Adipocyte (in vitro differentiated cells): ENCODE measurements around the gene RIMOC1.

Source experiments
- DNase-seq: peaks from one replicate; pipeline ENCODE4 v3.0.0-alpha.2; 2015; ENCODE audit warnings: low read depth
- H3K27me3 ChIP-seq: replicated peaks from 2 replicates; pipeline ENCODE4 v1.7.0; 2013; ENCODE audit warnings: mild to moderate bottlenecking, low read length, moderate library complexity; ENCODE audit not compliant: control insufficient read depth, insufficient read depth
- H3K36me3 ChIP-seq: 2 replicates; pipeline ENCODE4 v1.7.0; 2013; ENCODE audit warnings: low read length, mild to moderate bottlenecking, moderate library complexity; ENCODE audit not compliant: control insufficient read depth, insufficient read depth, severe bottlenecking
- H3K4me1 ChIP-seq: 2 replicates; pipeline ENCODE4 v1.7.0; 2013; ENCODE audit warnings: mild to moderate bottlenecking, low read length, moderate library complexity; ENCODE audit not compliant: control insufficient read depth, insufficient read depth
- H3K4me3 ChIP-seq: 2 replicates; pipeline ENCODE4 v1.7.0; 2013; ENCODE audit warnings: mild to moderate bottlenecking, low read length, moderate library complexity
- H3K9ac ChIP-seq: 2 replicates; pipeline ENCODE4 v1.7.0; 2013; ENCODE audit warnings: mild to moderate bottlenecking, low read length, moderate library complexity
- H3K9me3 ChIP-seq: 2 replicates; pipeline ENCODE4 v1.7.0; 2013; ENCODE audit warnings: mild to moderate bottlenecking, low read length, moderate library complexity; ENCODE audit not compliant: control insufficient read depth

The RIMOC1 gene

DNA sequence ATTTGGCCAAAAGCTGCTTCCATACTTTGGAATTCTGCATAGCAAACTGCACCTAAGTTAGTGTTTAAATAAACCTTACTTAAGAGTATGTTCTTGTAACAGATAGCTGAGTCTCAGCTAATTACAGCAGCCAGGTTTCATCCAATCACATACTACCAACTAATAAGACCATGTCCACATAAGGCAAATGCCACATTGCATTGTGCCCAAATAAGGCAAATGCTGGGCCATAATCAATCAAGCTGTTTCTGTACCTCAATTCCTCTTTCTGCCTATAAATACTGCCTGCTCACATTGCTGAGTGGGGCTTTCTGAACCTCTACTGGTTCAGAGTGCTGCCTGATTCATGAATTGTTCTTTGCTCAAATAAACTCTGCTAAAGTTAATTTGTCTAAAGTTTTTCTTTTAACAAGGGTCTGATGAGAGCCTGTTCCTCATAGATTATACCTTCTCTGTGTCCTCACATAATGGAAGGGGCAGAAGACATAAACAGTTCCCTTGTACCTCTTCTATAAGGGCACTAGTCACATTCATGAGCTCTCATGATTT is 29.6 kb upstream of the RIMOC1 start:
- Histone ChIP-seq H3K36me3 (no peaks in the 10 kb centered on the region), H3K4me1 (peaks cover 9% of the 10 kb centered on the region), H3K9me3 (no peaks in the 10 kb centered on the region), H3K9ac (no peak overlapping the region), H3K27me3 (no peaks in the 10 kb centered on the region), H3K4me3 (no peak overlapping the region)
- DNase-seq = no peak

DNA sequence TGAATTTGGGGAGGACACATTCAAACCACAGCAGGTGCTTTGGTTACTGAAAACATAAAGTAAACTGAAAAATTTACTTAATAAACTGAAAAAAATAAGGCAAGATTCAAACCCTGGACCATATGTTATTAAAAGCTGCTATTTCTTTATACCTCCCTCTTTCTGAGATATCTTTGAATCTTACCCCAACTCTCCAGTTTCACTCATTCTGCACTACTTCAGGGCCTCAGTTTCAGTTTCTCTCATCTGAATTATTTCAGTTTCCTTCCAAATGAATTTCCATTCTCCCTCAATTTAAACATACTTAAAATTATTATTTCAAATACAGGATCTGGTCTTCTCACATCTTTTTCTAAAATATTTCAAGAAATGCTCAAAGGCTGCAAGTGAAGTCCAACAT is 29.0 kb upstream of the RIMOC1 start:
- Histone ChIP-seq H3K4me3 (no peak overlapping the region), H3K4me1 (peaks cover 9% of the 10 kb centered on the region), H3K9me3 (no peaks in the 10 kb centered on the region), H3K36me3 (no peaks in the 10 kb centered on the region), H3K27me3 (no peaks in the 10 kb centered on the region), H3K9ac (no peak overlapping the region)
- DNase-seq = no peak

DNA sequence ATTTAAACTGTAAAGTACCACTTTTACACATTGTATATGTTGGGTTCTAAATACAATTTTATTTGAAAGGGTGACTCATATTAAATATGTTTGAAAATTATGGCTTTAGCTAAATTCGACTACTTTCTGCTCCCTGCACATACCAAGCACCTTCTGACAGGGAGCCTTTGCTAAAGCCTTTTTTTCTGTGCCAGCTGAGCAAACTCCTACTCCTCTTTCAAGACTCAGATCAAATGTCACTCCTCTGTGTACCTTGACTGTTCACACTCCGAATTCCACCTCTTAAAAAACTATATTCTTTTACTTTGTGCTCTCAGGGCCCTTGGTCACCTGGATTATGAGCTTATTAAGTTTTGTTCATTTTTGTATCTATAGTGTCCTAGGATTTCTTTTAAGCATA is 27.5 kb upstream of the RIMOC1 start:
- H3K4me1 ChIP-seq = peaks cover 7% of the 10 kb centered on the region
- no peaks in the 10 kb centered on the region for H3K36me3 ChIP-seq
- H3K9me3 ChIP-seq = no peaks in the 10 kb centered on the region
- H3K27me3 ChIP-seq = no peaks in the 10 kb centered on the region
- H3K9ac ChIP-seq = no peak overlapping the region
- H3K4me3 ChIP-seq = no peak overlapping the region
- no peak for DNase-seq

DNA sequence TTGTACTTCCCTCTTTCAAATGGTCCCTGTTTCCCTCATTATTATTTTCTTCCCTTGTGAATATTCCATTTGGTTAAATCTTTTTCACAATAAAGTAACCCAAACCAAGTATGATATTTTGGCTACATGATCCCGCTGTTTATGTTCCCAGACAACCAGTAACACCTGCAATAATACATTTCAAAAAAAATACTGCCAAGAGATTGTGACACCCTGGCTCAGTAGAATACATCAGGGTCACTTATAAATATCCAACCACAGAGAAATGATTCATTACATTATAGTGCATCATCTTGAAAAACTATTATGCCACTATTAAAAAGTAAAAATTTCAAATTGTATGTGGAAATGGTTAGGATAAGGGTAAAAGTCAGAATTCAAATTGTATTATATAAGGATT is 26.7 kb upstream of the RIMOC1 start:
- H3K27me3 ChIP-seq = no peaks in the 10 kb centered on the region
- no peaks in the 10 kb centered on the region for H3K36me3 ChIP-seq
- H3K4me1 ChIP-seq = peaks cover under 1% of the 10 kb centered on the region
- no peaks in the 10 kb centered on the region for H3K9me3 ChIP-seq
- no peak overlapping the region for H3K4me3 ChIP-seq
- no peak for DNase-seq
- no peak overlapping the region for H3K9ac ChIP-seq

DNA sequence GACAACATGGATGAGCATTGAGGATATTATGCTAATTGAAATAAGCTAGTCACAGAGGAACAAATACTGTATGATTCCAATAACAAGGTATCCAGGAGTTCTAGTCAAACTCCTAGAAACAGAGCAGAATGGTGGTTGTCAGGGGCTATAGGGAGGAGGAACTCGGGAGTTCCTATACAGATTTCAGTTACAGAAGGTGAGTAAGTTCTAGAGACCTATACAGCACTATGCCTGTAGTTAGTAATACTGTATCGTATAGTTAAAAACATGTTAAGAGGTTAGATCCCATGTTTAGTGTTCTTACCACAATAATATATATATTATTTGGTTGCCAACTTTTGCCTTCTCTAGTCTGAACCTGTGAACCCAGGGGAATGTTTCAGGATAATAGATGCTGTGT is 26.0 kb upstream of the RIMOC1 start:
- Histone ChIP-seq H3K36me3 (no peaks in the 10 kb centered on the region), H3K27me3 (no peaks in the 10 kb centered on the region), H3K9me3 (no peaks in the 10 kb centered on the region), H3K4me3 (no peak overlapping the region), H3K9ac (no peak overlapping the region), H3K4me1 (no peaks in the 10 kb centered on the region)
- no peak for DNase-seq

DNA sequence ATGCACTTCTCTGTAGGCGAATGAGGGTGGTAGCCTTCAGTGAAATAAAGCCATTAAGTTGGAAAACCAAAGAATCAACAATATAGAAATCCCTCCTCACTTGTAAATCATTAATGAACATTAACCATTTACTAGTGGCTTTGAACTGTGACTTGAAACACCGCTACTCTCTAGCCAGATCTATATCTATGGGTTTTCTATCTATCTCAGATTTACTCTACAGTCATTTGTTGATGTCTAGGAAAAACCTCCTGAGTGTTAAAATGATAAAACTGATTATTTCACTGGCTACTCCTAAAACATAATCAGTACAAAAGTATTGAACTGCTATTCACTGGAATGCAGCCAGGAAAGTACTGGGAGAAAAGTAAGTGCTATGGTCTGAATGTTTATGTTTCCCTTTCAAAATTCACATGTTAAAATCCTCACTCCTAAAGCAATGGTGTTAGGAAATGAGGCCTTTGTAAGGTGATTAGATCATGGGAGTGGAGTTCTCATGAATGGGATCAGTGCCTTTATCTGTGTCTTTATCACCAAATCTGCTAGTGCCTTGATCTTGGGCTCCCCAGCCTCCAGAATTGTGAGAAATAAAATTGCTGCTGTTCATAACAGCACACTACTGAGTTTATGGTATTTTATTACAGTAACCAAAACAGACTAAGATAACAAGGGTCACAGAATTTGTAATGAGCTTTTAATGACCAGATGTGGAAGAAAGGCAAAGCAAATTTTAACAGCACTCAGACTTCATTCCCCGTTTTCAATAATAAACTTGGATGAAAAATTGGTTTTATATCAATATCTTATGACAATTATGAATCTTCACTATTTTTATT is 25.3 kb upstream of the RIMOC1 start:
- DNase-seq = no peak
- Histone ChIP-seq H3K4me1 (no peaks in the 10 kb centered on the region), H3K36me3 (no peaks in the 10 kb centered on the region), H3K27me3 (no peaks in the 10 kb centered on the region), H3K9me3 (no peaks in the 10 kb centered on the region), H3K4me3 (no peak overlapping the region), H3K9ac (no peak overlapping the region)

DNA sequence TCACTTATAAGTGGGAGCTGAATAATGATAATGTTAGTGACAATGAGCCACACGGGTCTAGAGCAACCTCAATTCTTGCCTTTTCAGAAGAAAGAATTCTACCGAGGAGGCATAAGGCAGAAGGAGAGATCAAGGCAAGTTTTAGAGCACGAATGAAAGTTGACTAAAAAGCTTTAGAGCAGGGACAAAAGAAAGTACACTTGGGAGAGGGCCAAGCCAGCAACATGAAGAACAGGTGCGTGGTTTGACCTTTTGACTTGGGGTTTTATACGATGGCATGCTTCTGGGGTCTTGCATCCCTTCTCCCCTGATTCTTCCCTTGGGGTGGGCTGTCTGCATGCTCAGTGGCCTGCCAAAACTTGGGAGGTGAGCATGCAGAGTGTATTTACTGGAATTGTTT is 21.4 kb upstream of the RIMOC1 start:
- DNase-seq = no peak
- no peak overlapping the region for H3K9ac ChIP-seq
- H3K36me3 ChIP-seq = no peaks in the 10 kb centered on the region
- H3K4me1 ChIP-seq = no peaks in the 10 kb centered on the region
- no peak overlapping the region for H3K4me3 ChIP-seq
- no peaks in the 10 kb centered on the region for H3K27me3 ChIP-seq
- no peaks in the 10 kb centered on the region for H3K9me3 ChIP-seq

DNA sequence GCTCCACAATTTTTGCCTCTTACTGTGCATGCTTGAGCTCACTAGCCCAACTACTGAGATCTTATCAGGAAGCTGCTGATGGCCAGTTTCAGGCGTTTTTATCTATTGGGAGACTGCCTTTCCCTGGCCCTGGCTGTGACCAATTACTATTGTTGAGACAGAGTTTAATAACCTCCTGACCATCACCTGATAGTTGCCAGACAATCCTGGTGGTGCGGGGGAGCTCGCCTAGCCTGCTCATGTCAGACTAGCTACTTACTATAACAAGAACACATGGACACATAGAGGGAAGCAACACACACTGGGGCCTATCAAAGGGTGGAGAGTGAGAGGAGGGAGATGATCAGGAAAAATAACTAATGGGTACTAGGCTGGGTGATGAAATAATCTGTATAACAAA is 20.9 kb upstream of the RIMOC1 start:
- Histone ChIP-seq H3K4me1 (no peaks in the 10 kb centered on the region), H3K9ac (no peak overlapping the region), H3K36me3 (no peaks in the 10 kb centered on the region), H3K27me3 (no peaks in the 10 kb centered on the region), H3K4me3 (no peak overlapping the region), H3K9me3 (no peaks in the 10 kb centered on the region)
- no peak for DNase-seq

DNA sequence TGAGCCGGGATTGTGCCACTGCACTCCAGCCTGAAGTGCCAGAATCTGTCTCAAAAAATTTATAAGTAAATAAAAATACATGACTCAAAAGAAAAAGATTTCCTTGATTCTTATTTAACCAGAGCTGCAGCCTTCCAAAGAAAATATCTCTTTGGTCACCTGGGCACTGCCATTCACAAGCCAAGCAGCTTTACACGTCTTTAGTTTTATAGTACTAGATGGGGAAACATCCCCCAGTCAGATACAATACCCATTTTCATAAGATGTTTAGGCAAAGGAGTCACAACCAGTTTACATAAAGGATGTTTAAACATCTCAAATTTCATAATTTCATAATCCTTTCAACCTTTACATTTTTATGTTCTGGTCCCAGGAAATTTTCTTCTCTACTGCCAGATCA is 20.2 kb upstream of the RIMOC1 start:
- H3K4me1 ChIP-seq = no peaks in the 10 kb centered on the region
- H3K27me3 ChIP-seq = no peaks in the 10 kb centered on the region
- H3K36me3 ChIP-seq = no peaks in the 10 kb centered on the region
- no peaks in the 10 kb centered on the region for H3K9me3 ChIP-seq
- no peak overlapping the region for H3K4me3 ChIP-seq
- peak; percentile 19 for DNase-seq
- no peak overlapping the region for H3K9ac ChIP-seq

DNA sequence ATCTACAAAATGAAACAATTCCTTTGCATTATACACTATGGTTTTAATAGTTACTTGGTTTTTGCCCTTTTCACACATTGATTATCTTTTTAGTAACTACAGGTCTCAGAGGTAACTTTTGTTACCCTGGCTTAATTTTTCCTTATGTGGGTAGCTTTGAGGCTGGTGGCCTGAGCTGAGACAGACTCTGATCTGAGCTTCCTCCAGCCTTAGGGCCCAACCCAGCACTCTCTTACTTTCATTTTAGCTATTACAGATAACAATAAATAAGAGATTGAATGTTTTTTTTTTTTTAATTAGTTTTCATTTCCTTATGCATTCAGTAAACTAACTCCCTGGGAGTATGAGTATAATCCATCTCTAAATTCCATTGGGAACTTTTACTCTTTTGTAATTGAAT is 18.9 kb upstream of the RIMOC1 start:
- Histone ChIP-seq H3K4me1 (no peaks in the 10 kb centered on the region), H3K4me3 (no peak overlapping the region), H3K27me3 (no peaks in the 10 kb centered on the region), H3K9me3 (no peaks in the 10 kb centered on the region), H3K9ac (no peak overlapping the region), H3K36me3 (no peaks in the 10 kb centered on the region)
- no peak for DNase-seq

DNA sequence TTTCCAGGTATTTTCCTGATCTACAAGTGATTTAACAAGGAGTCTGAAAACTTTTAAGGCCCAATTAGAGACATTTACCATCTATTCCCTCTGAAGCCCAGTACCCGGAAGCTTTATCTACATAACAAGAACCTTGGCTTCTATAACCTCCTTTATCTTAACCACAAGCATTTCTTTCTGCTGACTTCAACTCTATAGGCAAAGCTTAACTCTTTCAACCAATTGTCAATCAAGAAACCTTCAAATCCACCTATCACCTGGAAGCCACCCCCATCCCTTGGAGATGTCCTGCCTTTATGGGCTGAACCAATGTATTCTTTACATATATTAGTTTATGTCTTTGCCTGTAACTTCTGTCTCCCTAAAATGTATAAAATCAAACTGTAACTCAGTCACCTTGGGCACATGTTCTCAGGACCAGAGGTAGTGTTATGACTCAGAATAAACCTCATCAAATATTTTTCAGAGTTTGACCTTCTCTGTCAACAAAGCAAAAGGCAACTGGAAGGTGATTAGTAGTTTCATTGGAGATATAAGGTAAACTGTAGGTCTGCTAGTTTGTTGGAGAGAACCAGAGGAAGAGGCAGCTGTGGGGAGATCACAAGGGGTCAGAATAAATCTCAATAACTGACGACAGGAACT is 13.0 kb upstream of the RIMOC1 start:
- Histone ChIP-seq H3K4me3 (no peak overlapping the region), H3K27me3 (peaks cover 5% of the 10 kb centered on the region), H3K36me3 (no peaks in the 10 kb centered on the region), H3K4me1 (no peaks in the 10 kb centered on the region), H3K9ac (no peak overlapping the region), H3K9me3 (no peaks in the 10 kb centered on the region)
- no peak for DNase-seq
